AG04450 (cell line): ENCODE results near the gene EEF1AKMT2. TPM values are rescaled to one million over a fixed set of nuclear protein-coding genes. Genes with fewer than 3 reads are reported as not detected.

ENCODE experiments used
- CTCF ChIA-PET: fragments of 300-600, 350-600 bp; formaldehyde crosslinking; extraction: SDS; loops from one replicate; lab custom pipeline; 2022; ENCODE audit warnings: antibody characterized with exemption, inconsistent platforms; lab: Charles Lee
- POLR2A ChIA-PET: fragments of 350-600 bp; formaldehyde crosslinking; extraction: SDS; loops from one replicate; lab custom pipeline; 2021; ENCODE audit warnings: antibody characterized with exemption, inconsistent platforms; lab: Yijun Ruan, JAX
- DNase-seq: peaks from one replicate; pipeline ENCODE4 v3.0.0-alpha.2; 2011; ENCODE audit warnings: low read depth, low spot score
- H3K27ac ChIP-seq: one replicate; pipeline ENCODE4 v1.5.1; 2012; ENCODE audit warnings: low read depth, low read length, control low read depth
- H3K27me3 ChIP-seq: one replicate; pipeline ENCODE4 v1.6.0; 2012; ENCODE audit warnings: low read length; ENCODE audit not compliant: control insufficient read depth, insufficient read depth
- H3K4me3 ChIP-seq: 2 replicates; pipeline ENCODE4 v1.5.1; 2011; ENCODE audit warnings: mild to moderate bottlenecking, low read depth, low read length, control low read depth
- H3K9me3 ChIP-seq: 2 replicates; pipeline ENCODE4 v1.5.1; 2012; ENCODE audit warnings: low read length; ENCODE audit not compliant: control insufficient read depth, insufficient read depth
- CTCF ChIP-seq: IDR thresholded peaks from 2 replicates; pipeline ENCODE4 v1.5.1; 2011; ENCODE audit warnings: low read depth, low read length, control low read depth, inconsistent platforms
- polyA minus RNA-seq: library from RNA; depleted of rRNA, polyadenylated mRNA; stranded (reverse); fragments of >200 nt; gene quantifications from 2 replicates; pipeline ENCODE4 v1.2.3, GENCODE V29; 2011; rRNA and poly(A)+ RNA removed
- polyA plus RNA-seq: library from polyadenylated mRNA; depleted of rRNA; stranded (reverse); fragments of >200 nt; gene quantifications from 2 replicates; pipeline ENCODE4 v1.2.3, GENCODE V29; 2011; rRNA removed

The EEF1AKMT2 gene
- polyA plus RNA-seq (16.3 and 24.0 TPM in 2 replicates), polyA minus RNA-seq (8.6 and 10.5 TPM in 2 replicates)

DNA sequence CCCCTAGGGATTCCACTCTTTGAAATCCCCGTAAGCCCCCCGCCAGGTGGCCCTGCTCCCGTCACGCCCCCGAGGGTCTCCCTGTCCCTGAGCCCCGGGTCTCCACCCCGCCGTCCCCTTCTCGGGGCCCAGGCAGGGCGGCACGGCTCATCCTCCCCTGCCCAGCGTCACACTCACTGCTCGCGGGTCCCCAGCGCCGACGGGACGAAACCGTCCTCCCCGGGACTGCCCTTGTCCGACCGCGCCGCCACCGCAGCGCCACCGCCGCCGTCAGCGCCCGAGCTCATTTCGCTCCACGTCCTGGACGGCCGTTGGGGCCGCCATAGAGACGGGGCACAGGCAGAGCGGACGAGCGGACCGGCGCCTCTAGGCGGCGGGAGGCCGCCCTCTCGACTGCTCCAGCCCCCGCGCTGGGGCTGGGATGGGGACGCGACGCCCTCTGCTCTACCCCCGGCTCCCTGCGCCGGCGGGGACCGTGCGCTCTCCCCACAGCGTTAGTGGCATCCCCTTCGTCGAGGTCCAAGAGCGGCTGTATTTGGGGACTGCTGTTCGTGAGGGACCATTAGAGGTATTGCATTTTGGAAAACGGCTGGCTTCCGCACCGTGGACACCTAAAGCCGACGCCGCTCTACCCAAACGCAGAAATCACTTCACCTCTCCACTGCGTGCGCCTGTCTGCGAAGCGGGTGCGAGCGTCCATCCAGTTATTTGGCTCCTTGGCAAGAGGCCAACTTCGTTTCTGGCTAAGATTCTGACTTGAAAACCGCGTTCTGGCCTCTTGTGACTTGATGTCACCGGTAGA, at the start of gene EEF1AKMT2:
Gene EEF1AKMT2, minus strand, starts transcription at position 341 of the 802 bp plus-strand sequence. Its CDS starts 54 bp downstream, at position 287.
- Histone ChIP-seq H3K4me3 (peak within 1 kb of the TSS; percentile 92), H3K27me3 (no peaks in the 10 kb centered on the region), H3K9me3 (no peaks in the 10 kb centered on the region; the same call in 1 of the 2 replicates), H3K27ac (peak within 1 kb of the TSS; percentile 73)
- peak; percentile 65 for DNase-seq
- TF ChIP-seq CTCF, result peak; percentile 35; the same call in 1 of the 2 replicates
- POLR2A ChIA-PET, result interaction anchor here (0.5 to 1.6 kb wide), 4 partner anchors 10 to 185 kb away, joined by 3 to 9 read pairs (median 6); partner anchors contain the start of gene ABRAXAS2
- CTCF ChIA-PET, result interaction anchor here (0.6 to 1.1 kb wide), 5 partner anchors 9 to 1723 kb away, joined by 3 to 6 read pairs (median 3); no protein-coding TSS in a partner anchor

DNA sequence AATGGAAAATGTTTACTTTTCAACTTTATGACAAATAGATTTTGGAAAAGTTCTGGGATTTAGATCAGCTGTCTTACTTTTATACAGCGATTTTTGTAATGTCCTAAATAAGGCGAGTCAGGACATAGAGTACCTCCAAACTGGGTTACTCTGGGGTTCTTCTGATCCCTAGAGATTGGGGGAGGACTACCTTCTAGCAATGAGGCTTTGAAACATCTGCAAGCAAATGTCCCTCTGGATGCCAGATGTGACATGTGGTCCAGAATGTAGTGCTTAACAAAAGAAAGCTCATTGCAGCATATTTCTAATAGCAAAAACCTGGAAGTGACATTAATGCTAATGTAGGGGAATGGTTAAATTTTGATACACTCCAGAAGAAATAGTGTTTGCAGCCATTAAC, 46.0 kb upstream of the EEF1AKMT2 start:
- POLR2A ChIA-PET, result no interaction called here
- DNase-seq, result no peak
- no peak for TF ChIP-seq CTCF
- CTCF ChIA-PET, result interaction anchor here (0.6 to 1.0 kb wide), 3 partner anchors 25 to 1570 kb away, joined by 3 to 6 read pairs (median 3); no protein-coding TSS in a partner anchor
- Histone ChIP-seq H3K27ac (no peak overlapping the region), H3K4me3 (no peak overlapping the region), H3K27me3 (no peaks in the 10 kb centered on the region), H3K9me3 (no peaks in the 10 kb centered on the region; the same call in 1 of the 2 replicates)

DNA sequence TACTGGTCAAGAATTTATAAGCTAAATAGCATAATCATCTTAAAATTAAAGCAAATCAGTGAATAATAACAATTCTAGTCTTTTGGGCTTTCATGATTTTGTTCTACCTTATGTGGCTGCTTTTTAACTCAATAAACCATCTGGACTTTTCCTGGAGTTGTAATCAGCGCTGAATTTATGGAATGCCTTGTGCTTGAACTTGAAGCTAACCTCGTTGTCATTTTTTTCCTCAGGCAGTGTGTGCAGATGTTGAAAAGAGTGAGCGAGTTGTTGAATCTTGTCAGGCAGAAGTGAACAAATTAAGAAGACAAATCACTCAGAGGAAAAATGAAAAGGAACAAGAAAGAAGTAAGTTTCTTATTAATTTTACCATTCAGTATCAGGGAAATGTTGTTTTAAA, 39.4 kb upstream of the EEF1AKMT2 start:
- no peak overlapping the region for H3K27ac ChIP-seq
- H3K4me3 ChIP-seq, result no peak overlapping the region
- no peak for DNase-seq
- ChIA-PET CTCF (no interaction called here), POLR2A (no interaction called here)
- no peaks in the 10 kb centered on the region for H3K27me3 ChIP-seq
- H3K9me3 ChIP-seq, result no peaks in the 10 kb centered on the region
- no peak for TF ChIP-seq CTCF

- Histone ChIP-seq H3K9me3 (no peaks in the 10 kb centered on the region), H3K4me3 (no peak overlapping the region), H3K27ac (no peak overlapping the region), H3K27me3 (no peaks in the 10 kb centered on the region)
- POLR2A ChIA-PET, result no interaction called here
- TF ChIP-seq CTCF, result no peak
- CTCF ChIA-PET, result interaction anchor here (1.0 kb wide), 1 partner anchor 369 kb away, joined by 3 read pairs; the partner anchor contains the start of gene LHPP
- DNase-seq, result no peak
Observed at GRCh38 chr10:124830445-124830844, 38.8 kb upstream of the EEF1AKMT2 start.
